SK-N-SH treated with all-trans-retinoic acid at 6 μM for 48 hours (cell line): ENCODE results near the gene MCCC2.
"Not testable (repeated sequence)": the region's sequence is repeated elsewhere in the genome, so short reads cannot be mapped to it uniquely, and the experiment has no call there.

ENCODE experiments used
- ATAC-seq: fragments of 200-7000 bp; cut with Tn5 transposase; 3 replicates; pipeline ENCODE4 v1.9.1; 2020; ENCODE audit warnings: mild to moderate bottlenecking, moderate library complexity
- ARNTL ChIP-seq: fragments of 450-650 bp; formaldehyde crosslinking; IDR thresholded peaks from 2 replicates; pipeline ENCODE4 v1.5.0; 2020; ENCODE audit warnings: low read depth, mild to moderate bottlenecking, moderate library complexity, borderline replicate concordance
- BACH2 ChIP-seq: fragments of 250-450 bp; sonication (Bioruptor Pico); IDR thresholded peaks from 2 replicates; pipeline ENCODE4 v1.9.0; 2021; ENCODE audit warnings: mild to moderate bottlenecking, borderline replicate concordance
- CSDC2 ChIP-seq: fragments of 250-450 bp; sonication (Bioruptor Pico); IDR thresholded peaks from 2 replicates; pipeline ENCODE4 v1.5.0; 2020; ENCODE audit warnings: mild to moderate bottlenecking, moderate library complexity
- CSRNP3 ChIP-seq: fragments of 250-450 bp; sonication (Bioruptor Pico); IDR thresholded peaks from 2 replicates; pipeline ENCODE4 v1.5.1; 2021; ENCODE audit warnings: mild to moderate bottlenecking, moderate library complexity
- ESRRG ChIP-seq: fragments of 250-450 bp; sonication (Bioruptor Pico); IDR thresholded peaks from 2 replicates; pipeline ENCODE4 v1.6.1; 2021; ENCODE audit warnings: mild to moderate bottlenecking
- GLIS3 ChIP-seq: fragments of 250-450 bp; sonication (Bioruptor Pico); IDR thresholded peaks from 2 replicates; pipeline ENCODE4 v1.5.0; 2020; ENCODE audit warnings: mild to moderate bottlenecking, moderate library complexity
- ISL1 ChIP-seq: fragments of 250-450 bp; sonication (Bioruptor Pico); IDR thresholded peaks from 2 replicates; pipeline ENCODE4 v2.1.2; 2022; ENCODE audit warnings: mild to moderate bottlenecking, moderate library complexity
- PPARA ChIP-seq: fragments of 250-450 bp; sonication (Bioruptor Pico); IDR thresholded peaks from 2 replicates; pipeline ENCODE4 v1.5.0; 2020; ENCODE audit warnings: mild to moderate bottlenecking, borderline replicate concordance
- RARB ChIP-seq: fragments of 250-450 bp; sonication (Bioruptor Pico); IDR thresholded peaks from 2 replicates; pipeline ENCODE4 v1.8.0; 2021; ENCODE audit warnings: mild to moderate bottlenecking, moderate library complexity
- TOX ChIP-seq: fragments of 250-450 bp; sonication (Bioruptor Pico); IDR thresholded peaks from 2 replicates; pipeline ENCODE4 v1.8.0; 2021; ENCODE audit warnings: mild to moderate bottlenecking, moderate library complexity, borderline replicate concordance
- TSHZ2 ChIP-seq: fragments of 250-450 bp; sonication (Bioruptor Pico); IDR thresholded peaks from 2 replicates; pipeline ENCODE4 v1.5.0; 2020; ENCODE audit warnings: mild to moderate bottlenecking, moderate library complexity
- ZC3H10 ChIP-seq: fragments of 250-450 bp; sonication (Bioruptor Pico); IDR thresholded peaks from 2 replicates; pipeline ENCODE4 v1.5.1; 2021; ENCODE audit warnings: mild to moderate bottlenecking, moderate library complexity
- ZFP3 ChIP-seq: fragments of 250-450 bp; sonication (Bioruptor Pico); IDR thresholded peaks from 2 replicates; pipeline ENCODE4 v1.5.0; 2020; ENCODE audit warnings: mild to moderate bottlenecking, moderate library complexity
- ZFP30 ChIP-seq: fragments of 450-650 bp; formaldehyde crosslinking; IDR thresholded peaks from 2 replicates; pipeline ENCODE4 v1.5.0; 2022; ENCODE audit warnings: mild to moderate bottlenecking, moderate library complexity
- ZNF565 ChIP-seq: fragments of 450-650 bp; formaldehyde crosslinking; conservative IDR thresholded peaks from 2 replicates; pipeline ENCODE4 v1.5.0; 2020; ENCODE audit warnings: low read depth, mild to moderate bottlenecking, moderate library complexity
- ZNF70 ChIP-seq: fragments of 450-650 bp; formaldehyde crosslinking; IDR thresholded peaks from 2 replicates; pipeline ENCODE4 v1.5.0; 2020; ENCODE audit warnings: mild to moderate bottlenecking, moderate library complexity
- ZNF8 ChIP-seq: fragments of 450-650 bp; formaldehyde crosslinking; IDR thresholded peaks from 2 replicates; pipeline ENCODE4 v1.5.0; 2020; ENCODE audit warnings: mild to moderate bottlenecking, moderate library complexity
- TF ChIP-seq, protein P1 (sequence below): fragments of 250-450 bp; sonication (Bioruptor Pico); IDR thresholded peaks from 2 replicates; pipeline ENCODE4 v1.8.0; 2021; ENCODE audit warnings: low read depth, mild to moderate bottlenecking, moderate library complexity, borderline replicate concordance
- TF ChIP-seq, protein P2 (sequence below): fragments of 250-450 bp; sonication (Bioruptor Pico); IDR thresholded peaks from 2 replicates; pipeline ENCODE4 v1.8.0; 2020; ENCODE audit warnings: mild to moderate bottlenecking, moderate library complexity, borderline replicate concordance

MCCC2 gene

DNA sequence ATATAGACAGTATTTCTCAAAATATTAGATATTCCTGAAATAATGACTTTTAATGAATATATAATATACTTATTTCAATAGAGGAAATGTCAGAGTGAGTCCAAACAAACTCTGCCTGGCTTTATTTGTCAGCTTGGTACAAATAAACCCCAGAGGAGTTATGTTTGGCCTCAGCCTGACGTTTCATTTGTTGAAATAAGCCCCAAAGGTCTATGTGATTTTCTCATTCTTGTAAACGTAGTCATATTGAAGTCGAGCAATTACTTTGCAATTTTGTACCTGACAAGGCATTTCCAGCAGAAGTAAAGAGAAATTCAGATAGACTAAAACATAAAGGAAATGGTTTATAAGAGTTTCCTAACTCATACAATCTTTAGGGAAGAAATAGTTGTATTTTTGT, 57.9 kb downstream of the MCCC2 start:
- no peak for ATAC-seq
- TF ChIP-seq TSHZ2 (CRISPR knock-in tag) (no peak), ZNF8 (CRISPR knock-in tag) (no peak), BACH2 (CRISPR knock-in tag) (no peak), CSRNP3 (CRISPR knock-in tag) (no peak)
- TF ChIP-seq, all 23 proteins: peak for 0

DNA sequence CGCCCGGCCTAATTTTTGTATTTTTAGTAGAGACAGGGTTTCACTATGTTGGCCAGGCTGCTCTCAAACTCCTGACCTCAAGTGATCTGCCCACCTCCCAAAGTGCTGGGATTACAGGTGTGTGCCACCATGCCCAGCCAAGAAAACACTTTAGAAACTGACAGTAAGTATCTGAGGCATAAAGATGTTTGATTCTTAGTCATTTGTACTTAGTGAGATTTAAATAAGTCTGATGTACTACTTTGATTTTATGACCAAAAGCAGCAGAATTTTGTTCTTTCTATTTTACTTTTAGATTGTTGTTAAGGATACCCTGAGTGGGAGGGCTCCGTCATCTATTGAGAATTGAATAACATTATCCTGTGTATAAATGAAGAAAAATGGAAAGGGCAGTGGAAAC, 63.8 kb downstream of the MCCC2 start:
- ATAC-seq, result not testable (repeated sequence)

- no peak for TF ChIP-seq BACH2 (CRISPR knock-in tag)
- TF ChIP-seq CSDC2 (CRISPR knock-in tag), result no peak
- TF ChIP-seq ZNF565, result no peak
- no peak for TF ChIP-seq ZFP3 (CRISPR knock-in tag)
- no peak for TF ChIP-seq ARNTL (CRISPR knock-in tag)
- no peak for TF ChIP-seq ZNF70 (CRISPR knock-in tag)
- no peak for TF ChIP-seq ZNF8 (CRISPR knock-in tag)
- no peak for TF ChIP-seq TOX
- TF ChIP-seq ZFP30, result no peak
- TF ChIP-seq, protein P1, sequence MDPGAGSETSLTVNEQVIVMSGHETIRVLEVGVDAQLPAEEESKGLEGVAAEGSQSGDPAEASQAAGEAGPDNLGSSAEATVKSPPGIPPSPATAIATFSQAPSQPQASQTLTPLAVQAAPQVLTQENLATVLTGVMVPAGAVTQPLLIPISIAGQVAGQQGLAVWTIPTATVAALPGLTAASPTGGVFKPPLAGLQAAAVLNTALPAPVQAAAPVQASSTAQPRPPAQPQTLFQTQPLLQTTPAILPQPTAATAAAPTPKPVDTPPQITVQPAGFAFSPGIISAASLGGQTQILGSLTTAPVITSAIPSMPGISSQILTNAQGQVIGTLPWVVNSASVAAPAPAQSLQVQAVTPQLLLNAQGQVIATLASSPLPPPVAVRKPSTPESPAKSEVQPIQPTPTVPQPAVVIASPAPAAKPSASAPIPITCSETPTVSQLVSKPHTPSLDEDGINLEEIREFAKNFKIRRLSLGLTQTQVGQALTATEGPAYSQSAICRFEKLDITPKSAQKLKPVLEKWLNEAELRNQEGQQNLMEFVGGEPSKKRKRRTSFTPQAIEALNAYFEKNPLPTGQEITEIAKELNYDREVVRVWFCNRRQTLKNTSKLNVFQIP (CRISPR knock-in tag), result no peak
- ATAC-seq, result no peak
These were observed 64.4 kb downstream of the MCCC2 start for GRCh38 chr5:71651579-71651978.

GRCh38 chr5:71652349-71652748, 65.2 kb downstream of the MCCC2 start:
- TF ChIP-seq CSRNP3 (CRISPR knock-in tag) (no peak), BACH2 (CRISPR knock-in tag) (no peak), GLIS3 (CRISPR knock-in tag) (no peak), PPARA (CRISPR knock-in tag) (no peak), ISL1 (CRISPR knock-in tag) (no peak), RARB (CRISPR knock-in tag) (no peak), ESRRG (CRISPR knock-in tag) (no peak), ZNF565 (no peak), ZC3H10 (CRISPR knock-in tag) (no peak)
- TF ChIP-seq, all 23 proteins: peak for 0
- no peak for ATAC-seq

GRCh38 chr5:71652803-71653543, 65.8 kb downstream of the MCCC2 start:
- ATAC-seq, result no peak
- no peak for TF ChIP-seq ZFP30
- TF ChIP-seq, protein P2, sequence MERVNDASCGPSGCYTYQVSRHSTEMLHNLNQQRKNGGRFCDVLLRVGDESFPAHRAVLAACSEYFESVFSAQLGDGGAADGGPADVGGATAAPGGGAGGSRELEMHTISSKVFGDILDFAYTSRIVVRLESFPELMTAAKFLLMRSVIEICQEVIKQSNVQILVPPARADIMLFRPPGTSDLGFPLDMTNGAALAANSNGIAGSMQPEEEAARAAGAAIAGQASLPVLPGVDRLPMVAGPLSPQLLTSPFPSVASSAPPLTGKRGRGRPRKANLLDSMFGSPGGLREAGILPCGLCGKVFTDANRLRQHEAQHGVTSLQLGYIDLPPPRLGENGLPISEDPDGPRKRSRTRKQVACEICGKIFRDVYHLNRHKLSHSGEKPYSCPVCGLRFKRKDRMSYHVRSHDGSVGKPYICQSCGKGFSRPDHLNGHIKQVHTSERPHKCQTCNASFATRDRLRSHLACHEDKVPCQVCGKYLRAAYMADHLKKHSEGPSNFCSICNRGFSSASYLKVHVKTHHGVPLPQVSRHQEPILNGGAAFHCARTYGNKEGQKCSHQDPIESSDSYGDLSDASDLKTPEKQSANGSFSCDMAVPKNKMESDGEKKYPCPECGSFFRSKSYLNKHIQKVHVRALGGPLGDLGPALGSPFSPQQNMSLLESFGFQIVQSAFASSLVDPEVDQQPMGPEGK (CRISPR knock-in tag), result no peak
